Upper lobe of left lung (tissue), 4 donors: ENCODE data around the gene WBP2.

Experiments
- EP300 ChIP-seq, 4 donors: sonication (generic); formaldehyde crosslinking; IDR thresholded peaks; one replicate each; pipeline ENCODE4 v1.5.1; 2017; ENCODE audit warnings: antibody characterized with exemption in 4 of 4, control low read depth in 2 of 4
- POLR2A ChIP-seq, 4 donors: fragments of 450-650 bp; IDR thresholded peaks; one replicate each; pipeline ENCODE4 v1.5.1; 2016 to 2017; ENCODE audit warnings: antibody characterized with exemption in 4 of 4, mild to moderate bottlenecking in 2 of 4
- POLR2AphosphoS5 ChIP-seq, 2 donors: sonication (generic); formaldehyde crosslinking; IDR thresholded peaks; one replicate each; pipeline ENCODE4 v1.5.1; 2017; ENCODE audit warnings: antibody characterized with exemption in 2 of 2
- TF ChIP-seq, protein P1 (sequence below), 6 experiments: fragments of 450-650 bp in 4 of 6; fragments of 200-600 bp in 2 of 6; sonication (generic) in 2 of 6; IDR thresholded peaks; one replicate each; pipeline ENCODE4 v1.5.1; 2016 to 2019; ENCODE audit warnings: antibody characterized with exemption in 6 of 6

DNA sequence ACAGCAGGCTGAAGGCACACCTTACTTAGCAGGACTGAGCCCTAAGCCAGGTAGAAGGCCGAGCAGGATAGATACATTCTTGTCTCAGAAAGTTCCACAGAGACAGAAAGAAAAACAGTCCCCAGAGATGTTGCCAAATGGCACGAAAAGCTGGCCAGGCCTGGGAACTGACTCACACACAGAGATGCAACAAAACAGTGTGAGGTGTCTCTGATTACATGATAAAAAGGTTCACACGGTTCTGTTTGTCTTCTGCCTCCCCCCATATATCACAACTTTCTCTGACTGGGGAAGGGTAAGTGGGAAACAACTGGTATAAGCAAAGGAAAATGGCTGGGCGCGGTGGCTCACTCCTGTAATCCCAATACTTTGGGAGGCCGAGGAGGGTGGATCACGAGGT, 1.7 kb downstream of the WBP2 start:
- TF ChIP-seq, protein P1, sequence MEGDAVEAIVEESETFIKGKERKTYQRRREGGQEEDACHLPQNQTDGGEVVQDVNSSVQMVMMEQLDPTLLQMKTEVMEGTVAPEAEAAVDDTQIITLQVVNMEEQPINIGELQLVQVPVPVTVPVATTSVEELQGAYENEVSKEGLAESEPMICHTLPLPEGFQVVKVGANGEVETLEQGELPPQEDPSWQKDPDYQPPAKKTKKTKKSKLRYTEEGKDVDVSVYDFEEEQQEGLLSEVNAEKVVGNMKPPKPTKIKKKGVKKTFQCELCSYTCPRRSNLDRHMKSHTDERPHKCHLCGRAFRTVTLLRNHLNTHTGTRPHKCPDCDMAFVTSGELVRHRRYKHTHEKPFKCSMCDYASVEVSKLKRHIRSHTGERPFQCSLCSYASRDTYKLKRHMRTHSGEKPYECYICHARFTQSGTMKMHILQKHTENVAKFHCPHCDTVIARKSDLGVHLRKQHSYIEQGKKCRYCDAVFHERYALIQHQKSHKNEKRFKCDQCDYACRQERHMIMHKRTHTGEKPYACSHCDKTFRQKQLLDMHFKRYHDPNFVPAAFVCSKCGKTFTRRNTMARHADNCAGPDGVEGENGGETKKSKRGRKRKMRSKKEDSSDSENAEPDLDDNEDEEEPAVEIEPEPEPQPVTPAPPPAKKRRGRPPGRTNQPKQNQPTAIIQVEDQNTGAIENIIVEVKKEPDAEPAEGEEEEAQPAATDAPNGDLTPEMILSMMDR (IDR thresholded peaks at IDR 0.05): no peak
- TF ChIP-seq POLR2A (IDR thresholded peaks at IDR 0.05): no peak
- TF ChIP-seq EP300 (IDR thresholded peaks at IDR 0.05): no peak
- no peak for TF ChIP-seq POLR2AphosphoS5 (IDR thresholded peaks at IDR 0.05)
